NT2/D1 (cell line): ENCODE results near the gene PGAM2.

Experiments
- YY1 ChIP-seq: IDR thresholded peaks from 2 replicates; pipeline ENCODE4 v1.6.1; 2011; ENCODE audit not compliant: insufficient read length, insufficient read depth
- ZNF274 ChIP-seq: IDR thresholded peaks from 2 replicates; pipeline ENCODE4 v1.6.1; 2011; ENCODE audit warnings: mild to moderate bottlenecking, low read depth, low read length

DNA sequence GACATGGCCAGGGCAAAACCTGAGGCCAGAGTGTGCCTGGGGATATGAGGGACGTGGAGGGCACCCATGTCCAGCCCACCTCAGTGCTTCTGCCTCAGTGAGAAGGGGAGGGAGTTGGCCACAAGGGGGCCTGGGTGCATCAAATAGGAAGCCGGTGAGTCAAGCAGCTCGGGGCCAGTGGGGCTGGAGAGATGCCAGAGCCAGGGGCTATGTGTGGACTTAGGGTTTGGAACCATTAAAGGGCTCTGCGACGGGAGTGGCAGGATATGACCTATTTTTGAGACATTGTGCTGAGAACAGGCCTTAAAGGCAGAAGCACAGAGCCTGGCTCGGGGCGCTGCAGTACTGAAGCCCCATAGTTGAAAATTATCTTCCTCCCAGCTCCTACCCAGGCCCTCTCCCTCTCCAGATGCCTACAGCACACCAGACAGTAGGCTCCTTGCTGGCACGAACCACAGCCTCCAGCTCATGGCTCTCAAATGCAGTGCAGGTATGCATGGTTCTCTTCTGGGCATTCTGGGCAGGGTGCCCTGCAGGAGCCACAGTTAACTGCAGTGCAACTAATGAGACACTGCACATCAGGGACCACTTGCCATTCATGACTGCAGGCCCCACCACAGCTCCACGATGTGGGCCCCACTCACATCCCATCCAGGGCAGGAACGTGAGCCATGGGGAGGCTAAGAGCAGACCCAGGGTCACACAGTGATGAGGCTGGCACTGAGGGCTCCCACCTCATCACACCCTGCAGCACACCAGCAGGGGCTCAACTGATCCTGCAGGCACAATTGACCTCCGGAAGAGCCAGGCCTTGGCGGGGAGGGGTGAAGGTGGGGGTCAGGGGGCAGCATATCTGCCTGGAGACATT is 7.2 kb upstream of the PGAM2 start:
- TF ChIP-seq ZNF274 (no peak), YY1 (no peak)
